ENCODE measurements around the gene ACKR3.

The ACKR3 gene

GRCh38 chr2:236587861-236588815, 18.5 kb downstream of the ACKR3 start:
- H3K4me2 ChIP-seq (ENCODE audit: low read depth, low read length, poor library complexity, severe bottlenecking), result no peak overlapping the region
- TF ChIP-seq EZH2phosphoT487 (IDR thresholded peaks at IDR 0.05; ENCODE audit: borderline replicate concordance) (no peak), CTCF (conservative IDR thresholded peaks at IDR 0.05; ENCODE audit: low read length) (no peak)
- H2AFZ ChIP-seq (ENCODE audit: low read length), result no peak overlapping the region
- H3K9ac ChIP-seq (ENCODE audit: low read depth, low read length, poor library complexity, severe bottlenecking), result no peak overlapping the region
- no peaks in the 10 kb centered on the region for H3K36me3 ChIP-seq (ENCODE audit: insufficient read depth, low read length)
- no peaks in the 10 kb centered on the region for H3K9me3 ChIP-seq (ENCODE audit: insufficient read depth, low read depth, low read length)
- H3K9me2 ChIP-seq (replicated peaks; ENCODE audit: low read depth, low read length), result no peaks in the 10 kb centered on the region
- no peak overlapping the region for H3K4me3 ChIP-seq (ENCODE audit: low read length, poor library complexity, severe bottlenecking)
- peaks cover 5% of the 10 kb centered on the region for H3K4me1 ChIP-seq (ENCODE audit: insufficient read depth, low read length, poor library complexity, severe bottlenecking)
- no peaks in the 10 kb centered on the region for H3F3A ChIP-seq (ENCODE audit: low read depth)
- H3K27me3 ChIP-seq (ENCODE audit: insufficient read depth, low read length, poor library complexity, severe bottlenecking), result no peaks in the 10 kb centered on the region
- H4K20me1 ChIP-seq (ENCODE audit: insufficient read depth, low read length, poor library complexity, severe bottlenecking), result no peaks in the 10 kb centered on the region
- H3K79me2 ChIP-seq (ENCODE audit: insufficient read depth, low read length), result no peaks in the 10 kb centered on the region

GRCh38 chr2:236588932-236589592, 19.4 kb downstream of the ACKR3 start:
- no peaks in the 10 kb centered on the region for H3K9me2 ChIP-seq (replicated peaks; ENCODE audit: low read depth, low read length)
- no peak overlapping the region for H3K4me3 ChIP-seq (ENCODE audit: low read length, poor library complexity, severe bottlenecking)
- H3K9ac ChIP-seq (ENCODE audit: low read depth, low read length, poor library complexity, severe bottlenecking), result no peak overlapping the region
- no peaks in the 10 kb centered on the region for H3K4me1 ChIP-seq (ENCODE audit: insufficient read depth, low read length, poor library complexity, severe bottlenecking)
- H3K36me3 ChIP-seq (ENCODE audit: insufficient read depth, low read length), result no peaks in the 10 kb centered on the region
- no peaks in the 10 kb centered on the region for H3K27me3 ChIP-seq (ENCODE audit: insufficient read depth, low read length, poor library complexity, severe bottlenecking)
- H4K20me1 ChIP-seq (ENCODE audit: insufficient read depth, low read length, poor library complexity, severe bottlenecking), result no peaks in the 10 kb centered on the region
- no peaks in the 10 kb centered on the region for H3K79me2 ChIP-seq (ENCODE audit: insufficient read depth, low read length)
- no peak overlapping the region for H3K4me2 ChIP-seq (ENCODE audit: low read depth, low read length, poor library complexity, severe bottlenecking)
- no peak overlapping the region for H2AFZ ChIP-seq (ENCODE audit: low read length)
- no peak for TF ChIP-seq EZH2phosphoT487 (IDR thresholded peaks at IDR 0.05; ENCODE audit: borderline replicate concordance)
- TF ChIP-seq CTCF (conservative IDR thresholded peaks at IDR 0.05; ENCODE audit: low read length), result no peak
- no peaks in the 10 kb centered on the region for H3F3A ChIP-seq (ENCODE audit: low read depth)
- no peaks in the 10 kb centered on the region for H3K9me3 ChIP-seq (ENCODE audit: insufficient read depth, low read depth, low read length)

GRCh38 chr2:236590846-236591245, 21.2 kb downstream of the ACKR3 start:
- Histone ChIP-seq H3F3A (ENCODE audit: low read depth) (no peaks in the 10 kb centered on the region), H3K9me3 (ENCODE audit: insufficient read depth, low read depth, low read length) (no peaks in the 10 kb centered on the region), H3K27me3 (ENCODE audit: insufficient read depth, low read length, poor library complexity, severe bottlenecking) (no peaks in the 10 kb centered on the region), H3K4me2 (ENCODE audit: low read depth, low read length, poor library complexity, severe bottlenecking) (no peak overlapping the region), H3K9ac (ENCODE audit: low read depth, low read length, poor library complexity, severe bottlenecking) (no peak overlapping the region), H3K4me1 (ENCODE audit: insufficient read depth, low read length, poor library complexity, severe bottlenecking) (no peaks in the 10 kb centered on the region), H3K36me3 (ENCODE audit: insufficient read depth, low read length) (no peaks in the 10 kb centered on the region), H3K79me2 (ENCODE audit: insufficient read depth, low read length) (no peaks in the 10 kb centered on the region), H2AFZ (ENCODE audit: low read length) (no peak overlapping the region), H3K4me3 (ENCODE audit: low read length, poor library complexity, severe bottlenecking) (no peak overlapping the region), H4K20me1 (ENCODE audit: insufficient read depth, low read length, poor library complexity, severe bottlenecking) (no peaks in the 10 kb centered on the region), H3K9me2 (replicated peaks; ENCODE audit: low read depth, low read length) (no peaks in the 10 kb centered on the region)
- TF ChIP-seq CTCF (conservative IDR thresholded peaks at IDR 0.05; ENCODE audit: low read length) (no peak), EZH2phosphoT487 (IDR thresholded peaks at IDR 0.05; ENCODE audit: borderline replicate concordance) (no peak)
